Keratinocyte (primary cell): Measurements from ENCODE around the gene COMT. TPM values are rescaled to one million over a fixed set of nuclear protein-coding genes. Genes with fewer than 3 reads are reported as not detected.

Experiments used
- DNase-seq: peaks from one replicate; pipeline ENCODE4 v3.0.0-alpha.2; 2011; ENCODE audit warnings: low read depth, missing footprints, low spot score
- FAIRE-seq: peaks from 2 replicates; lab custom pipeline; 2011; peaks lifted over from hg19 to GRCh38; lab: Jason Lieb, UNC
- H2AFZ ChIP-seq: 2 replicates; pipeline ENCODE4 v1.6.0; 2012; ENCODE audit warnings: low read length, control low read depth, inconsistent platforms; ENCODE audit not compliant: control insufficient read depth
- H3K27ac ChIP-seq: 2 replicates; pipeline ENCODE4 v1.5.1; 2011; ENCODE audit warnings: low read length; ENCODE audit not compliant: control insufficient read depth, insufficient read depth
- H3K27me3 ChIP-seq: 3 replicates; pipeline ENCODE4 v1.6.0; 2011; ENCODE audit warnings: low read length; ENCODE audit not compliant: control insufficient read depth, insufficient read depth; ENCODE audit errors: extremely low read depth
- H3K36me3 ChIP-seq, 2 experiments: 2 replicates in 1 of 2; 3 replicates in 1 of 2; pipeline ENCODE4 v1.5.1; 2011; ENCODE audit warnings: low read length in 2 of 2, mild to moderate bottlenecking in 1 of 2; ENCODE audit not compliant: control insufficient read depth in 2 of 2, insufficient read depth in 2 of 2; ENCODE audit errors: extremely low read depth in 1 of 2
- H3K4me1 ChIP-seq: 3 replicates; pipeline ENCODE4 v1.5.1; 2011; ENCODE audit warnings: low read length; ENCODE audit not compliant: control insufficient read depth, insufficient read depth; ENCODE audit errors: extremely low read depth
- H3K4me2 ChIP-seq: 3 replicates; pipeline ENCODE4 v1.6.0; 2011; ENCODE audit warnings: low read depth, low read length; ENCODE audit not compliant: control insufficient read depth, insufficient read depth; ENCODE audit errors: extremely low read depth
- H3K4me3 ChIP-seq, 3 experiments: fragments of 200-600 bp in 1 of 3; sonication (generic) in 1 of 3; 2 replicates in 2 of 3; 3 replicates in 1 of 3; pipeline ENCODE4 v1.5.1; 2011 to 2016; ENCODE audit warnings: low read length in 3 of 3, mild to moderate bottlenecking in 3 of 3, control low read depth in 2 of 3, inconsistent platforms in 1 of 3, low read depth in 1 of 3, mixed read lengths in 1 of 3, mixed run types in 1 of 3, moderate library complexity in 1 of 3; ENCODE audit not compliant: control insufficient read depth in 2 of 3, insufficient read depth in 2 of 3; ENCODE audit errors: extremely low read depth in 1 of 3
- H3K79me2 ChIP-seq: 2 replicates; pipeline ENCODE4 v1.6.0; 2012; ENCODE audit warnings: low read length; ENCODE audit not compliant: control insufficient read depth, insufficient read depth
- H3K9ac ChIP-seq: 3 replicates; pipeline ENCODE4 v1.6.0; 2011; ENCODE audit warnings: low read length; ENCODE audit not compliant: control insufficient read depth, insufficient read depth; ENCODE audit errors: extremely low read depth
- H3K9me1 ChIP-seq: 3 replicates; pipeline ENCODE4 v1.6.0; 2011; ENCODE audit warnings: low read length; ENCODE audit not compliant: control insufficient read depth, insufficient read depth; ENCODE audit errors: extremely low read depth
- H3K9me3 ChIP-seq: 2 replicates; pipeline ENCODE4 v1.5.1; 2012; ENCODE audit warnings: low read depth, low read length; ENCODE audit not compliant: control insufficient read depth
- H4K20me1 ChIP-seq: 3 replicates; pipeline ENCODE4 v1.6.0; 2011; ENCODE audit warnings: low read length; ENCODE audit not compliant: control insufficient read depth, insufficient read depth; ENCODE audit errors: extremely low read depth
- CTCF ChIP-seq, 3 experiments: IDR thresholded peaks in 1 of 3; conservative IDR thresholded peaks in 1 of 3; optimal IDR thresholded peaks in 1 of 3; 2 replicates in 2 of 3; 3 replicates in 1 of 3; pipeline versions ENCODE3 to v1.5.1; 2011; ENCODE audit warnings: low read length in 3 of 3, mild to moderate bottlenecking in 3 of 3, moderate library complexity in 2 of 3, control low read depth in 1 of 3, inconsistent platforms in 1 of 3; ENCODE audit not compliant: insufficient read depth in 2 of 3; ENCODE audit errors: extremely low read depth in 1 of 3
- EZH2 ChIP-seq: IDR thresholded peaks from one replicate; pipeline ENCODE4 v1.6.1; 2012; ENCODE audit warnings: inconsistent platforms, mild to moderate bottlenecking, low read length, moderate library complexity
- dilution Hi-C: fragments of 300-500 bp; cut with MboI; formaldehyde crosslinking; loops from one replicate; pipeline ENCODE4 v1.7.0; 2020; ENCODE audit warnings: low sequenced_read_pairs; ENCODE audit not compliant: extremely low pct_ligation_motif_present
- polyA plus RNA-seq, 5 experiments: library from polyadenylated mRNA; depleted of rRNA in 3 of 5; stranded (reverse) in 3 of 5; stranded (forward) in 1 of 5; unstranded in 1 of 5; fragments of >200 nt; gene quantifications; 1 replicate in 1 of 5; 2 replicates in 3 of 5; 3 replicates in 1 of 5; pipeline versions ENCODE4 v1.2.1 to v1.2.3, GENCODE V29; 2011 to 2012; ENCODE audit warnings: missing spikeins in 2 of 5, low read depth in 1 of 5, low replicate concordance in 1 of 5

The COMT gene
- polyA plus RNA-seq, 1 donor (not counting 4 experiments of a cell fraction or from before 2014, with no cell fraction given), result 139 TPM

- H3K4me3 ChIP-seq, result no peak overlapping the region
- no peak overlapping the region for H3K9ac ChIP-seq
- TF ChIP-seq EZH2 (no peak), CTCF (optimal IDR thresholded peaks at IDR 0.05 in 1 of 3, IDR thresholded peaks at IDR 0.05 in 1 of 3, conservative IDR thresholded peaks at IDR 0.05 in 1 of 3; ENCODE audit: extremely low read depth in 1 of 3, insufficient read depth in 2 of 3, low read length in 3 of 3) (no peak)
- no peaks in the 10 kb centered on the region for H3K79me2 ChIP-seq
- no peak for DNase-seq
- H3K9me3 ChIP-seq, result no peaks in the 10 kb centered on the region
- no peak overlapping the region for H2AFZ ChIP-seq
- peaks cover 0 to 8% of the 10 kb centered on the region in 2 experiments for H3K36me3 ChIP-seq
- H3K27me3 ChIP-seq, result no peaks in the 10 kb centered on the region
- H3K9me1 ChIP-seq, result peaks cover 3% of the 10 kb centered on the region
- H3K4me2 ChIP-seq, result no peak overlapping the region
- no peak overlapping the region for H3K27ac ChIP-seq
- no peak for FAIRE-seq
- peaks cover 5% of the 10 kb centered on the region for H4K20me1 ChIP-seq
- dilution Hi-C loops, result no loop called here
- H3K4me1 ChIP-seq, result peaks cover 19% of the 10 kb centered on the region
Observed at GRCh38 chr22:19977296-19978243, 36.0 kb downstream of the COMT start.

- no peaks in the 10 kb centered on the region for H3K9me3 ChIP-seq
- peaks cover 3% of the 10 kb centered on the region for H3K9me1 ChIP-seq
- H4K20me1 ChIP-seq, result peaks cover 5% of the 10 kb centered on the region
- no peak overlapping the region for H3K27ac ChIP-seq
- TF ChIP-seq CTCF (optimal IDR thresholded peaks at IDR 0.05 in 1 of 3, IDR thresholded peaks at IDR 0.05 in 1 of 3, conservative IDR thresholded peaks at IDR 0.05 in 1 of 3; ENCODE audit: extremely low read depth in 1 of 3, insufficient read depth in 2 of 3, low read length in 3 of 3) (no peak), EZH2 (no peak)
- no peak for FAIRE-seq
- no peak overlapping the region for H3K4me2 ChIP-seq
- H3K79me2 ChIP-seq, result no peaks in the 10 kb centered on the region
- dilution Hi-C loops, result no loop called here
- H3K4me1 ChIP-seq, result peaks cover 31% of the 10 kb centered on the region
- no peak for DNase-seq
- no peak overlapping the region for H3K4me3 ChIP-seq
- no peak overlapping the region for H3K9ac ChIP-seq
- peaks cover 0 to 5% of the 10 kb centered on the region in 2 experiments for H3K36me3 ChIP-seq
- no peak overlapping the region for H2AFZ ChIP-seq
- no peaks in the 10 kb centered on the region for H3K27me3 ChIP-seq
Observed at GRCh38 chr22:19978748-19979147, 37.2 kb downstream of the COMT start.
